ENCODE data around the gene IL22RA1.

IL22RA1 gene

DNA sequence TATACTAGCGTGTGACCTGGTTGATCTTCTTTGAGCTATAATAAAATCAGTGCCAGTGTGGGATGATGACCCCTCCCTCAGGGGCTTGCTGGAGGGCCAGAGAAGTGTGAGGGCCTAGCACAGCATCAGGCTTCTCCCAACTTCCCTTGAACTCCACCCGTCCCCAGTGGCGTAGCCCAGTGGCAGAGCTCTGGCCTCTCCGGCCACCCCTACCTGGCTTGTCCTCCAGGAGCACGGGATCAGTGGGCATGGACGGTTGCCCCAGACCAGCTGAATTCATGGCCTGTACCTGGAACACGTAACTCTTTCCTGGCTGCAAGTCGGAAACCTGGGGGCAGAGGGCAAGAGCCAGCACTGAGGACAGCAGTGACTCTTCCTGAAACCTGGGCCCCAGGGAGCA is 67.0 kb downstream of the IL22RA1 start:
- peaks cover 4% of the 10 kb centered on the region for H3K4me1 ChIP-seq (ENCODE audit: low read depth, poor library complexity, severe bottlenecking)
- no peak overlapping the region for H2AFZ ChIP-seq (ENCODE audit: low read depth)

GRCh38 chr1:24075590-24075854 is 67.4 kb downstream of the IL22RA1 start:
- Histone ChIP-seq H3K79me2 (ENCODE audit: insufficient read depth, low read depth) (no peaks in the 10 kb centered on the region), H3K4me1 (ENCODE audit: low read depth, poor library complexity, severe bottlenecking) (peaks cover 9% of the 10 kb centered on the region), H3K27ac (no peak overlapping the region), H3K9ac (no peak overlapping the region), H3K4me3 (IDR thresholded peaks at IDR 0.05; ENCODE audit: insufficient read depth, low read depth, low read length) (no peak overlapping the region), H3K36me3 (ENCODE audit: insufficient read depth) (no peaks in the 10 kb centered on the region), H4K20me1 (ENCODE audit: insufficient read depth) (no peaks in the 10 kb centered on the region), H3K4me2 (no peak overlapping the region), H2AFZ (ENCODE audit: low read depth) (no peak overlapping the region), H3K27me3 (ENCODE audit: insufficient read depth, low read depth) (no peaks in the 10 kb centered on the region)
- TF ChIP-seq, protein P1, sequence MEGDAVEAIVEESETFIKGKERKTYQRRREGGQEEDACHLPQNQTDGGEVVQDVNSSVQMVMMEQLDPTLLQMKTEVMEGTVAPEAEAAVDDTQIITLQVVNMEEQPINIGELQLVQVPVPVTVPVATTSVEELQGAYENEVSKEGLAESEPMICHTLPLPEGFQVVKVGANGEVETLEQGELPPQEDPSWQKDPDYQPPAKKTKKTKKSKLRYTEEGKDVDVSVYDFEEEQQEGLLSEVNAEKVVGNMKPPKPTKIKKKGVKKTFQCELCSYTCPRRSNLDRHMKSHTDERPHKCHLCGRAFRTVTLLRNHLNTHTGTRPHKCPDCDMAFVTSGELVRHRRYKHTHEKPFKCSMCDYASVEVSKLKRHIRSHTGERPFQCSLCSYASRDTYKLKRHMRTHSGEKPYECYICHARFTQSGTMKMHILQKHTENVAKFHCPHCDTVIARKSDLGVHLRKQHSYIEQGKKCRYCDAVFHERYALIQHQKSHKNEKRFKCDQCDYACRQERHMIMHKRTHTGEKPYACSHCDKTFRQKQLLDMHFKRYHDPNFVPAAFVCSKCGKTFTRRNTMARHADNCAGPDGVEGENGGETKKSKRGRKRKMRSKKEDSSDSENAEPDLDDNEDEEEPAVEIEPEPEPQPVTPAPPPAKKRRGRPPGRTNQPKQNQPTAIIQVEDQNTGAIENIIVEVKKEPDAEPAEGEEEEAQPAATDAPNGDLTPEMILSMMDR (conservative IDR thresholded peaks at IDR 0.05; ENCODE audit: low read depth, low read length) = no peak

More for the DNA sequence above, 67.0 kb downstream of the IL22RA1 start:
- no peaks in the 10 kb centered on the region for H3K36me3 ChIP-seq (ENCODE audit: insufficient read depth)
- H3K9ac ChIP-seq = no peak overlapping the region
- no peaks in the 10 kb centered on the region for H3K27me3 ChIP-seq (ENCODE audit: insufficient read depth, low read depth)
- no peak overlapping the region for H3K4me2 ChIP-seq
- H3K4me3 ChIP-seq (IDR thresholded peaks at IDR 0.05; ENCODE audit: insufficient read depth, low read depth, low read length) = no peak overlapping the region
- H3K79me2 ChIP-seq (ENCODE audit: insufficient read depth, low read depth) = no peaks in the 10 kb centered on the region
- TF ChIP-seq, protein P1 (conservative IDR thresholded peaks at IDR 0.05; ENCODE audit: low read depth, low read length) = no peak
- no peaks in the 10 kb centered on the region for H4K20me1 ChIP-seq (ENCODE audit: insufficient read depth)
- H3K27ac ChIP-seq = no peak overlapping the region

- H3K36me3 ChIP-seq (ENCODE audit: insufficient read depth) = no peaks in the 10 kb centered on the region
- no peak overlapping the region for H3K4me3 ChIP-seq (IDR thresholded peaks at IDR 0.05; ENCODE audit: insufficient read depth, low read depth, low read length)
- no peaks in the 10 kb centered on the region for H3K79me2 ChIP-seq (ENCODE audit: insufficient read depth, low read depth)
- no peak overlapping the region for H2AFZ ChIP-seq (ENCODE audit: low read depth)
- H3K4me1 ChIP-seq (ENCODE audit: low read depth, poor library complexity, severe bottlenecking) = peaks cover 10% of the 10 kb centered on the region
- no peaks in the 10 kb centered on the region for H4K20me1 ChIP-seq (ENCODE audit: insufficient read depth)
- H3K4me2 ChIP-seq = no peak overlapping the region
- H3K9ac ChIP-seq = no peak overlapping the region
- no peaks in the 10 kb centered on the region for H3K27me3 ChIP-seq (ENCODE audit: insufficient read depth, low read depth)
- TF ChIP-seq, protein P1 (conservative IDR thresholded peaks at IDR 0.05; ENCODE audit: low read depth, low read length) = no peak
- no peak overlapping the region for H3K27ac ChIP-seq
These were observed 67.9 kb downstream of the IL22RA1 start for GRCh38 chr1:24074817-24075589.

DNA sequence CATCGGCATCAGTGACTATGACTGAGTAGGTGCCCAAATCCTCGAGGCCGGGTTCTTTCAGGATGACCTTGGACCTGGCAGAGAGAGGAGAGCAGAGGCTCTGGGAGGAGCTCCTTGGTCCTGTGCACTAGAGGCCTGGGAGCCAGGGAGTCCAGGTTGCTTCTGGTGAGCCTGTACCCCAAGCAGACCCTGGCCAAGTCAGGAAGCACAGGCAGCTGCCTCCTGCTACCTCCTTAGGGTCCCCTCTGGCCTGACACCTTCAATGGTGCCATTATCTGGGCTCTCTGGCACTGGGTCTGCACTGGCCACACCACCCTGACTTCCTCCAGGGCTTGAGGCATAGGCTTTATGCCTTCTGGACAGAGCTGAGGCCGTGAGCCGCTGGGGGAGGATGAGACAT is 68.7 kb downstream of the IL22RA1 start:
- Histone ChIP-seq H3K27ac (no peak overlapping the region), H3K9ac (no peak overlapping the region), H3K36me3 (ENCODE audit: insufficient read depth) (no peaks in the 10 kb centered on the region), H3K4me3 (IDR thresholded peaks at IDR 0.05; ENCODE audit: insufficient read depth, low read depth, low read length) (no peak overlapping the region), H2AFZ (ENCODE audit: low read depth) (no peak overlapping the region), H3K4me2 (no peak overlapping the region), H3K79me2 (ENCODE audit: insufficient read depth, low read depth) (no peaks in the 10 kb centered on the region), H3K27me3 (ENCODE audit: insufficient read depth, low read depth) (no peaks in the 10 kb centered on the region), H3K4me1 (ENCODE audit: low read depth, poor library complexity, severe bottlenecking) (peaks cover 10% of the 10 kb centered on the region), H4K20me1 (ENCODE audit: insufficient read depth) (no peaks in the 10 kb centered on the region)
- TF ChIP-seq, protein P1 (conservative IDR thresholded peaks at IDR 0.05; ENCODE audit: low read depth, low read length) = no peak

Data from KMS-11 (cell line).